PC-9 (cell line): ENCODE data around the gene GXYLT2.

Experiments used
- EZH2 ChIP-seq: fragments of 200-600 bp; sonication (generic); IDR thresholded peaks from 2 replicates; pipeline ENCODE4 v1.8.0; 2017; ENCODE audit warnings: antibody characterized with exemption, low read depth
- TF ChIP-seq, protein P1 (sequence below): fragments of 200-600 bp; sonication (generic); conservative IDR thresholded peaks from 2 replicates; pipeline ENCODE4 v1.6.1; 2017; ENCODE audit warnings: mixed run types, antibody characterized with exemption, mild to moderate bottlenecking, moderate library complexity

DNA sequence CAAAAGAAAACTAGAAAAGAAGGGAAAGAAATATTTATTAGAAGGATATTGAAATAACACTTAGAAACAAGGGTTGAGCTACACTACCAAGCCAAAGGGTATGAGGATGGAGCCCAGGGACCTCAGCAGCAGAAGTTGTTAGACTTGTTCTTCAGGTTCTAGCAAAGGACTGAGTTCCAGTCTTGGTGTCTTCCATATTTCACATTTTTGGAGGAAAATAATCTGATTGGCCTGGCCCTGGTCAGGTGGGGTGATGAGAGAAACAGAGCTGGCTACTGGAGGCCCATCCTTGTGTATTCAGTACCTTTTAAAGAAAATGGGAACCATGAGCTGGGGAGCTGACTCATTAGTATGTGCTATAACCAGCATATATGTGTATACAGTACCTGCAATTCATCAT lies 137.0 kb downstream of the GXYLT2 start:
- TF ChIP-seq, protein P1, sequence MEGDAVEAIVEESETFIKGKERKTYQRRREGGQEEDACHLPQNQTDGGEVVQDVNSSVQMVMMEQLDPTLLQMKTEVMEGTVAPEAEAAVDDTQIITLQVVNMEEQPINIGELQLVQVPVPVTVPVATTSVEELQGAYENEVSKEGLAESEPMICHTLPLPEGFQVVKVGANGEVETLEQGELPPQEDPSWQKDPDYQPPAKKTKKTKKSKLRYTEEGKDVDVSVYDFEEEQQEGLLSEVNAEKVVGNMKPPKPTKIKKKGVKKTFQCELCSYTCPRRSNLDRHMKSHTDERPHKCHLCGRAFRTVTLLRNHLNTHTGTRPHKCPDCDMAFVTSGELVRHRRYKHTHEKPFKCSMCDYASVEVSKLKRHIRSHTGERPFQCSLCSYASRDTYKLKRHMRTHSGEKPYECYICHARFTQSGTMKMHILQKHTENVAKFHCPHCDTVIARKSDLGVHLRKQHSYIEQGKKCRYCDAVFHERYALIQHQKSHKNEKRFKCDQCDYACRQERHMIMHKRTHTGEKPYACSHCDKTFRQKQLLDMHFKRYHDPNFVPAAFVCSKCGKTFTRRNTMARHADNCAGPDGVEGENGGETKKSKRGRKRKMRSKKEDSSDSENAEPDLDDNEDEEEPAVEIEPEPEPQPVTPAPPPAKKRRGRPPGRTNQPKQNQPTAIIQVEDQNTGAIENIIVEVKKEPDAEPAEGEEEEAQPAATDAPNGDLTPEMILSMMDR: no peak
- TF ChIP-seq EZH2: no peak
